ENCODE data around the gene VANGL2.

GRCh38 chr1:160358073-160358472 is 42.3 kb upstream of the VANGL2 start:
- TF ChIP-seq YY1 (IDR thresholded peaks at IDR 0.05; ENCODE audit: insufficient read depth, insufficient read length) (no peak), ZNF274 (IDR thresholded peaks at IDR 0.05; ENCODE audit: low read depth, low read length) (no peak)
